ENCODE data around the gene TRMT1.

GRCh38 chr19:13062317-13062716, 54.2 kb downstream of the TRMT1 start:
- TF ChIP-seq, protein P1, sequence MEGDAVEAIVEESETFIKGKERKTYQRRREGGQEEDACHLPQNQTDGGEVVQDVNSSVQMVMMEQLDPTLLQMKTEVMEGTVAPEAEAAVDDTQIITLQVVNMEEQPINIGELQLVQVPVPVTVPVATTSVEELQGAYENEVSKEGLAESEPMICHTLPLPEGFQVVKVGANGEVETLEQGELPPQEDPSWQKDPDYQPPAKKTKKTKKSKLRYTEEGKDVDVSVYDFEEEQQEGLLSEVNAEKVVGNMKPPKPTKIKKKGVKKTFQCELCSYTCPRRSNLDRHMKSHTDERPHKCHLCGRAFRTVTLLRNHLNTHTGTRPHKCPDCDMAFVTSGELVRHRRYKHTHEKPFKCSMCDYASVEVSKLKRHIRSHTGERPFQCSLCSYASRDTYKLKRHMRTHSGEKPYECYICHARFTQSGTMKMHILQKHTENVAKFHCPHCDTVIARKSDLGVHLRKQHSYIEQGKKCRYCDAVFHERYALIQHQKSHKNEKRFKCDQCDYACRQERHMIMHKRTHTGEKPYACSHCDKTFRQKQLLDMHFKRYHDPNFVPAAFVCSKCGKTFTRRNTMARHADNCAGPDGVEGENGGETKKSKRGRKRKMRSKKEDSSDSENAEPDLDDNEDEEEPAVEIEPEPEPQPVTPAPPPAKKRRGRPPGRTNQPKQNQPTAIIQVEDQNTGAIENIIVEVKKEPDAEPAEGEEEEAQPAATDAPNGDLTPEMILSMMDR (conservative IDR thresholded peaks at IDR 0.05; ENCODE audit: low read length): no peak
- TF ChIP-seq EZH2phosphoT487 (IDR thresholded peaks at IDR 0.05; ENCODE audit: borderline replicate concordance): no peak
